ENCODE results near the gene CCDC12.

The CCDC12 gene

DNA sequence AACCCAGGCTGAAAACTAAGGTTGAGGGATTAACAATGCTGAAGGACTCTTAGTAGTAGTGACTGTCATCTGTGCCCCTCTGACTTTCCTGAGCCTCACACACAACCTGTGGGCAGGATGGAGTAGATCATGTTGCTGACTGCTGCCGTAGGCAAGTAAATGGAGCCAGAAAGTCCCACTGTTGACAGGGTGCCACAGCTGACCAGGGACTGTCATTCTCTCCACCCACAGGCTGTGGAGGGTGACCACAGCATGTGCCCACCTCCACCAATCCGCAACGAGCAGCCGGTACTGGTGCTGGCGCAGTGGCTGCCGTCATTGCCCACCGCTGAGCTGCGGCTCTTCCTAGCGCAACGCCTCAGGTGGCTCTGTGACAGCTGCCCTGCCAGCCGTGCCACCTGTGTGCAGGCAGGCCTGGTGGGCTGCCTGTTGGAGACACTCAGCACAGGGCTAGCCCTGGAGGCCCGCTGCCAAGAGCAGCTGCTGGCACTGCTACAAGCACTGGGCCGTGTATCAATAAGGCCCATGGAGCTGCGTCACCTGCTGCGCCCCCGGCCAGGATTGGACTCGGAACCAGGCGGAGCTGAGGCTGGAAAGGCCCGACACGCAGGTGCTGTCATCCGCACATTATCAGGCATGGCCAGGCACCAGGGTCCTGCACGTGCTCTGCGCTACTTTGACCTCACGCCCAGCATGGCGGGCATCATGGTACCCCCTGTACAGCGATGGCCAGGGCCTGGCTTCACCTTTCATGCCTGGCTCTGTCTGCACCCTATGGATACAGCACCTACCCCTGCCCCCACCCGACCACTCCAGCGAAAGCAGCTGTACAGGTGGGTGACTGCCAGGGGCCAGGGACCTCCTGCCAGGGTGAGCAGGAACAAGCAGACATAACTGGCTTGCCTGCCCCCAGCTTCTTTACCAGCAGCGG lies 18.5 kb upstream of the CCDC12 start:
- no peak for DNase-seq

DNA sequence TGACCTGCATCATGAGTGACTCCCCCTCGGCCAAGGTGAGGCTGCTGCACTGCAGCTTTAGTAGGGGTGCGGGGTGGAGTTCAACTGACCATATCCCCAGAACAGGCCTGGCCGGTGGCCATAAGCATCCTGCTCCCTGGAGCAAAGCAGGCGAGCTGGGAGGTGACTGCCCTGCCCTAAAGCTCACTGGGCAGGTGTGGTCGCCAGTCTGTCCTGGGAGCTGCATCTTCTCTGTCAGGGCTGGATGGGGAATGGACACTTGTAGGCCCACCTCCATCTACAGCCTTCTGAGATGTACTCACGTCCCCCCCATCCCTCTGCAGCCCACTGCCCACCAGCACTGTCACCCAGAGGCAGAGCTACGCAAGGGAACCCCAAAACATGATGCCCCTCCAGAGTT lies 17.4 kb upstream of the CCDC12 start:
- DNase-seq = no peak

DNA sequence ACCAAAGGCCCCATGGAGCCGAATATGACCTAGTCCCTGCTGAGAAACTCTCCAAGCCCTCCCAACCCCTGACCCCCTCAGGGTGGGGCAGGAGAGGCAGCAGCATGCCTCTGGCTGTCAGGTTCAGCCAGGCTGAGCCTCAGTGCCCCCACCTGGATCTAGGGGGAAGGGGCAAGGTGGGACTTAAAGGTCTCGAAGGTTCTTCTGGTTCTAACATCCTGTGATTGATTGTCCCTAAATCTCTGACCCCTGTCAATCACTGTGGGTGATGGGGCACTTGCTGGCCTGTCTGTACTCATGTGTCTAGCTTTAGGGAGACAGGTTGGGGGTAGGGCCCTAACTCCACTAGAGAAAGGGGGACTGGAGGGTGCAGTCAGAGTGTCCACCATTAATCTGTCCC lies 16.7 kb upstream of the CCDC12 start:
- no peak for DNase-seq

DNA sequence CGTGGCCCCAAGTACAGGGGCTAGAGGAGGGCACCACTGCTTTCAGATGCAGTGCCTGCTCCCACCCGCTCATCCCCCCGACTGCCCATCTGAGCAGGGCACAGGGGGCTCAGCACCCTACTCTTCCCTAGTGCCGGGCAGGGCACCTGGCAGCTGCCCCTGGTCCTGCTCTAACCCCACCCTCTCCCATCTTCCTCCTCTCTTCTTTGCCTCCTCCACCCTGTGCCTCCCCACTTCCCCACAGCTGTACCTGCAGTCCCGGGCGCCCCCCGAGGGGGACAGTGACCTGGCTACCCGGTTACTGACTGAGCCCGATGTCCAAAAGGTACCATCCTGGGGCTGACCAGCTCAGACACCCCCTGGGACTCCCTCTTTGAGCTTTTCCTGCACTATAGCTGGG lies 15.7 kb upstream of the CCDC12 start:
- DNase-seq = no peak

GRCh38 chr3:46991406-46992165 lies 15.0 kb upstream of the CCDC12 start:
- no peak for DNase-seq

GRCh38 chr3:46990573-46991374 lies 14.2 kb upstream of the CCDC12 start:
- DNase-seq = no peak

GRCh38 chr3:46989146-46989810 lies 12.7 kb upstream of the CCDC12 start:
- no peak for DNase-seq

DNA sequence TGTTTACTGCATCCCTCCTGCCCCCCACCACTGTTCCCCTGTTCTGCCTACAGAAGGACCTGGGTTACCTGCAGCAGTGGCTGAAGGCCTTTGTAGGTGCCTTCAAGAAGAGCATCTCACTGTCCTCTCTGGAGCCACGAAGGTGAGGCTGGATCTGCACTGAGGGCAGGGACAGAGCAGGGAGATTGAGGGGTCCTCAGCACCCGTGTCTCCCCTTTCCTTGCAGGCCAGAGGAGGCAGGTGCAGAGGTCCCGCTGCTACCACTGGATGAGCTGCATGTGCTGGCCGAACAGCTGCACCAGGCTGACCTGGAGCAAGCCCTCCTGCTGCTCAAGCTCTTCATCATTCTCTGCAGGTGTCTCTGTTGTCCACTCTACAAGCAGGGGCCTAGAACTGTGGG lies 12.1 kb upstream of the CCDC12 start:
- no peak for DNase-seq

DNA sequence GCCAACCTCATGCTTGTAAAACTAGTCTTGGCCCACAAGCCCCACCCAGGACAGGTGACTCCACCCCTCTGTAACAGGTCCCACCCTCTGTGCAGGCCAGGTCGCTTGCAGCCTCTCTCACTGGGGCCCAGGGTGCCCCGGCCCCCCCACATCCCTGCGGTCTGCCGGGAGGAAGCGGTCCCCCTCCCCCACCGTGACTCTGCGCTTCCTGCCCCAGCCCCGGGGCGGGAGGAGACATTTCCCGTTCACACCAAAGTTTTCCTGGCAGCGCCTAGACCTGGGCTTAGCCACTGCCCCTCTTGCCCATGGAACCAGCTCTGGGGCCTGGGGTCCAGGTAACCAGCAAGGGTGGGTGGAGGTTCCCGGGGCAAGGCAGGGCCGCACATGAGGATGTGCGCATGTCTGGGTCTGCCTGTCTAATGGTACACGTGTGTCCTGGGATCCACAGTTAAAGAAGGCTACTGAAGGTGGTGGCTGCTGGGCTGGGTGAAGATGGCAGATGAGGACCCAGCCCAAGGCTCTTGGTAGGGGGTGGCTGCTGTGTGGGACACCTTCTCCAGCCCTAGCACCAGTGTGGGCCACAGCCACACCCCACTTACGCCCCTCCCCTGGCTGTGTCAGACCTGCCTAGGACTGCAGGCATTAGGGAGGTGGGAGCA lies 11.3 kb upstream of the CCDC12 start:
- peak; percentile 94 for DNase-seq

DNA sequence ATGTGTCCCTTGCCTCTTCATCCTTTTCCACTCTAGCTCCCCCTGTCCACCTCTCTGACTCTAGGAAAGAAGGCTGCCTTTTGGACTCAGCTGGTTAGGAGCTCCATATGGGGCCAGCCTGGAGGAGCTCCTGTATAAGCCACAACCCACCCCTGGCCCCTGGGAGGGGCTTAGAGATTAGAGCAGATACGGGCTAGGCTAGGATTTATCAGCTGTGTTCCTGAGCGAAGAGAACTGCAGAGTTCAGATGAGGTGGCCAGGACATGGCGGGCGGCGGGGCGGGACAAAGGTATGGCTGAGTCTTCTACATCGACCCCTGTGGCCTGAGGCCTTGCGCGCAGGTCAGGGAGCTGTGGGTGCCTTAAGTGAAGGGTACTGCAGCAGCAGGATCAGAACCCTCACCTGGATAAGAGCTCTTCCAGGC lies 10.8 kb upstream of the CCDC12 start:
- DNase-seq = no peak

DNA sequence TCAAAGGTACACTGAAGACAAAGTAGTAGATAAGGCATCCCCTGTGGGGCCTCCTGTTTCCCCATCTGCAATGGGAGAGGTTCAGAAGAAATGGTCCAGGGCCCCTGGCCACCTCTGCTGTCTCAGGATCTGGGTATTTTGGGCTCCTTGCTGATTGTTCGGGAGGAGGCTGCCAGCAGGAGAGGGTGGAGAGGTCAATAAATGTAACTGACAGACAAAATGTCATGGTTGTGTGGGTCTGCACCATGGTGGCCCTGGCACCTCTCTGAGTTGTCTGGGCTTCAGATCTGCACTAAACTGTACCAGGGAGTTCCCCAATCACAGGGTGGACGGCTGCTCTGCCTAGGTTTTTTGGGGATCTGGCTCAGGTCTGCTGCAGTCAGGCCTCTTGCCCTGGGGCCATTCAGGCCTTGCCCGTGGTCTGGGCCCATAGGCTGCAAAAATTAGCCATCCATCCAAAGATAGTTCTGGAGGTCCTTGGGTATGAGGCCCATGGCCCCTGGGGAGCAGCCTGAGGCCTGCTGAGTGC lies 10.3 kb upstream of the CCDC12 start:
- no peak for DNase-seq

DNA sequence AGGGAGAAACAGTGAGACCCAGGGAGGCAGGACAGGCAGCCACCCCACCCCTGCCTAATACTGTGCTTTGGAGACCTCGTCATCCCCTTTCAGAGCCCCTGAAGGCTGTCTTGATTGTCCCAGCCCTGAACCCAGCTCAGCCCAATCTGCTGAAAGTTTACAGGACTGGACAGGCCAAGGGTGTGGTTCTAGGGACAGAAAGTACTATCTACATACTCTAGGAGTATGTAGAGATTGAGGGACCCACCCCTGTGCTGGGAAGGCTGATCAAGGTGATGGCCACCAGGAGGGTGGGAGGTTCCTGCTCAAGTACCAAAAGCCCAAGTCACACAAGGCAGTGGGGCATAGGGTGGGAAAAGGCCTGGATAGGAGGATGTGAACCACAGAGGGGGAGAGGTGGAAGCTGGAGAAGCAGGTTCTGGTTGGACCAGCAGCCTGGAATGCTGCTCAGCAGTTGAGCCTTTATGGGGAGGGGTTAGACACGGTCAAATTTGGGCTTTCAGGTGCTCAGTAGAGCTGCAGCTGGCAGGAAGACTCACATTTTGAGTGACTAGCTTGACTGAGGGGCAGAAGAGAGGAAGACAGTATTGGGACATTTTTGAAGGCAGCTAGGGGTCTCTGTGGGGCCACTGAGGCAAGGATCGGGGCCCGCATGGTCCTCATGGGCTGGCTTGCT lies 9.6 kb upstream of the CCDC12 start:
- no peak for DNase-seq

DNA sequence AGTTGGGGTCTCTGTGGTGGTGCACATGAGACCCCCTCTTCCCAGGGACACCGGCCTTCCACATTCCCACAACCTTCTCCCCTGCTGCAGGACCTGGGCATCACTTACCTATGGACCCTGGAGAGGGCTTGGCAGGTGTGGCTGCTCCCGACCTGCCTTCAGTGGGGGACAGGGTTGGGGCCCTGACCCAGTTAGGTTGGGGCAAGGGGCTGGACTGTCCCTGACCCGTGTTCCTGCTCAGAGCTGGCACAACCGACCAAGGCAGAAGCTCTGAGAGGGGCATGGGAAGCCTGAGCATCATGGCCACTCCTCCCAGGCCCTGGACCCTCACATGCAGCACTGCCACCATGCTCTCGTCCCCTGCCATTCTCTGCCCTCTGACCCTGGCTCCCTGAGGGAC lies 9.0 kb upstream of the CCDC12 start:
- DNase-seq = no peak

DNA sequence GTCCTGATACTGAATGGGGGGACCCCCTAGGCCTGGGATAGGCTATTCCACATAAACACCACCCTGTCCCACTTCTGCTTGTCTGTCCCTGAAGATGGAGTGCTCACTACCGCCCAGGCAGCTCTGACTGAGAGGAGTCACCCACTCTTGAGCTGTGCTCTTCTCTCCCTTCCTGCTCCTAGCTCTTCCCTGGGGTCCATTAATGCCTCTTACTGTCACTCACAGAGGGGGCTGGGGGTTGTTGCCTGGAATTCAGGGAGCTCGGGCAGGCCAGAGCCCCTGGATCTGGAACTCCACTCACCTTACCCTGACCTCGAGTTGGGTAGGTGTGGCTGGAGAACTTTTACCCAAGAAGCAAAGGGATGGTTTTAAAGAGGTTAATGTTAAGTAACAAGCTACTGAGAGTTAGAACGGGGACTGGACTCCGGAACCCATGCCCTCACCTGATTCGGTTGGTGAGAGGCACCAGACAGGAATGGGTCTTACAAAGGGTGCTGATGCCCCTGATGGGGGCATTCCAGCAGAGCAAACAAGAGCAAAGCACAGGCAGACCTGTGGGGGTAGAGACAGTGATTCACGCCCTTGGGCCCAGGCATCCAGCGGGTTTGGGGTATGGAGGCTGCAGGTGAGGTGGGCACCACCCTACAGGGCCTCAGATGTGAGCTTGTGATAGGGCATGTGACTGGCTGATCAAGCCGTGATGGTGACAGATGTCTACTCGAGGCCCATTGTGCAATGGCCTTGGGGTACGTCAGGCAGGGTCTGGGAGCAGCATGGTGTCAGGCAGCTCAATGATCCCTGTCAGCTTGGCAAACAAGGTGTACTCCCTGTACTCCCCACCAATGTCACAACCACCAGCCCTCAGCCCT lies 8.3 kb upstream of the CCDC12 start:
- DNase-seq = no peak

GRCh38 chr3:46982546-46982945 lies 6.0 kb upstream of the CCDC12 start:
- DNase-seq = no peak

- no peak for DNase-seq
These were observed 5.5 kb upstream of the CCDC12 start for GRCh38 chr3:46981932-46982471.

- no peak for DNase-seq
These were observed 3.5 kb upstream of the CCDC12 start for GRCh38 chr3:46979958-46980497.

DNA sequence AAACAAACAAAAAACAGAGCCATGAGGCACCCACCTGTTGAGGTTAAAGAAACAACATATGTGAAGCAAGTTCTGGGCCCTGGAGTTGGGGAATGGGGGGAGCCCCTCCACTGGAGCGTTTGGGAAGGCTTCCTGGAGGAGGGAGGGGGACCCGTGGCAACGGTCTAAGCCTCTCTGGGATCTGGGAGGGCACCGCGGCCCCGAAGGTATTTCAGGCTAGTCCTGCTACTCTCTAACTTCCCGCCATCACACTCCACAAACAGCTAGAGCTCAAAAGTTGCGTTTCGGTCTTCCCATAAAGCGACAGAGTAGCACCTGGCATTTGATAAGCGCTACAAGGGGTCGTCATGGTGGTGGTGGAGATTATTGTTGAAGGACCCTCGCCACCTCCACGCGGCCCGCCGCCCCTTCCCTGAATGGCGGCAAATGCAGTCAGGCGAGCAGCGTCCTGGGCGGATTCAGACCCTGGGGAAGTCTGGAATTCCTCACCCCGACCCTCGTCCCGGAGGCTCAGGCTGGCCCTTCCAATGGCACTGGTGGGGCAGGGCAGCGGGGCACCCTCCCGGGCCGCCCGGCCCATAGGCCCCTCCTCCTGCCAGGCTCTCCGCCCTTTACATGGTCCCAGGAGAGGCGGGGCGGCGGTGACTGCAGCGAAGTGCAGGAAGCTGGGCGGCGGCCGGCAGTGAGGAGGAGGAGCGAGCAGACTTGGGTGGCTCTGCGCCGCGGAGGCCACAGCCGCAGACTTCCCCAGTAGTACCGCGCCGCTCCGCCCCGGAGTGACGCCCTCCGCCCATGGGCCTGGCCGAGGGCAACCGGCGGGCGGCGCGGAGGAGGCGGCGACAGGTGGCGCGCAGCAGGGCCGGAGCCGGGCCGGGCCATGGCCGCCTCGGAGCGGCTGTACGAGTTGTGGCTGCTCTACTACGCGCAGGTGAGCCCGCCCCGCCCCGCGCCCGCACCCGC lies 2.7 kb upstream of the CCDC12 start, which contains the start of gene NBEAL2:
Gene NBEAL2 (plus strand): TSS at position 682 of the 960 bp plus-strand sequence. CDS start 196 bp downstream, at position 878.
- DNase-seq = peak; percentile 97

Measured in activated CD4-positive, alpha-beta T cell treated with anti-CD3 and anti-CD28 coated beads, Interleukin-2, amount 50 U/mL, for 16 hours (primary cell).